ENCODE results near the gene MPND.

MPND gene

DNA sequence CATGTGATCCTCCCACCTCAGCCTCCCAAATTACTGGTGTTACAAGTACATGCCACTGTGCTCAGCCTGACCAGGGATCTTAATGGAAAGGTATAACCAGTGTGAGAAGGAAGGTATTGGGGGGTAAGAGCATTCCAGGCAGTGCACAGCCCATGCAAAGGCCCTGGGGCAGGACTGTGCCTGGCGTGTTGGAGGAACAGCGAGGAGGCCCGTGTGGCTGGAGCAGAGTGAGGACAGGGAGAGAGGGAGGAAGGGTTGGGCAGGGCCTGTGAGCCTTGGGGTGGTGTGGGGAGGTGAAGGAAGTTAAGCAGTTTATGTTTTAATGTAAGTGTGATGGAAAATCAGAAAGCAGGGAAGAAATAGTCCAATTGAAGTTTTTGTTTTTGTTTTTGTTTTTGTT lies 42.8 kb upstream of the MPND start:
- no peak for DNase-seq (ENCODE audit: low read depth)
- TF ChIP-seq, protein P1, sequence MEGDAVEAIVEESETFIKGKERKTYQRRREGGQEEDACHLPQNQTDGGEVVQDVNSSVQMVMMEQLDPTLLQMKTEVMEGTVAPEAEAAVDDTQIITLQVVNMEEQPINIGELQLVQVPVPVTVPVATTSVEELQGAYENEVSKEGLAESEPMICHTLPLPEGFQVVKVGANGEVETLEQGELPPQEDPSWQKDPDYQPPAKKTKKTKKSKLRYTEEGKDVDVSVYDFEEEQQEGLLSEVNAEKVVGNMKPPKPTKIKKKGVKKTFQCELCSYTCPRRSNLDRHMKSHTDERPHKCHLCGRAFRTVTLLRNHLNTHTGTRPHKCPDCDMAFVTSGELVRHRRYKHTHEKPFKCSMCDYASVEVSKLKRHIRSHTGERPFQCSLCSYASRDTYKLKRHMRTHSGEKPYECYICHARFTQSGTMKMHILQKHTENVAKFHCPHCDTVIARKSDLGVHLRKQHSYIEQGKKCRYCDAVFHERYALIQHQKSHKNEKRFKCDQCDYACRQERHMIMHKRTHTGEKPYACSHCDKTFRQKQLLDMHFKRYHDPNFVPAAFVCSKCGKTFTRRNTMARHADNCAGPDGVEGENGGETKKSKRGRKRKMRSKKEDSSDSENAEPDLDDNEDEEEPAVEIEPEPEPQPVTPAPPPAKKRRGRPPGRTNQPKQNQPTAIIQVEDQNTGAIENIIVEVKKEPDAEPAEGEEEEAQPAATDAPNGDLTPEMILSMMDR (IDR thresholded peaks at IDR 0.05; ENCODE audit: insufficient read depth, low read depth, low read length, missing control alignments), result no peak
- H3K4me3 ChIP-seq (ENCODE audit: low read length), result no peak overlapping the region

- no peak for DNase-seq (ENCODE audit: low read depth)
- TF ChIP-seq, protein P1 (IDR thresholded peaks at IDR 0.05; ENCODE audit: insufficient read depth, low read depth, low read length, missing control alignments), result no peak
- no peak overlapping the region for H3K4me3 ChIP-seq (ENCODE audit: low read length)
These were observed 41.6 kb upstream of the MPND start for GRCh38 chr19:4301590-4302242.

DNA sequence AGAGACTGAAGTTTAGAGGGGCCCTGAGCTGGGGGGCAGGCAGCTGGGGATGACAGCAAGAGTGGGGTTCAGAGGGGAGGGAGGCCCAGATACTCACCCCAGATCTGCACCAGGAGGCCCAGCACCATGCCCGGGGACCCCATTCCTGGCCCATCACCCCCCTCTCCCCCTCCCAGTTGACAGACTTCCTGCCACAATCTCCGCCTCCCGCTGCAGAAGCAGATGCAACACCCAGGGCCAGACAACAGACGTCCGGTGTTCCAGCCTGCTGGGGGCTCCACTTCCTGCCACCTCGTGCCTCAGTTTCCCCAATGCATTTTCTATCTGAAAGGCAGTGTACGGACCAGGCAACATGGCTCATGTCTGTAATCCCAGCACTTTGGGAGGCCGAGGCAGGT lies 41.1 kb upstream of the MPND start, which contains the start of gene TMIGD2:
TMIGD2 (minus strand) TSS at position 147 of the 398 bp plus-strand sequence; CDS start at position 143, 4 bp downstream.
- TF ChIP-seq, protein P1 (IDR thresholded peaks at IDR 0.05; ENCODE audit: insufficient read depth, low read depth, low read length, missing control alignments), result no peak
- no peak within 1 kb of the TSS for H3K4me3 ChIP-seq (ENCODE audit: low read length)
- no peak for DNase-seq (ENCODE audit: low read depth)

GRCh38 chr19:4303819-4304537 lies 39.4 kb upstream of the MPND start:
- H3K4me3 ChIP-seq (ENCODE audit: low read length), result no peak overlapping the region
- TF ChIP-seq, protein P1 (IDR thresholded peaks at IDR 0.05; ENCODE audit: insufficient read depth, low read depth, low read length, missing control alignments), result no peak
- DNase-seq (ENCODE audit: low read depth), result no peak

GRCh38 chr19:4304538-4305256 lies 38.7 kb upstream of the MPND start, which contains the start of gene FSD1:
FSD1 (plus strand) TSS chr19:4304598; CDS start chr19:4304747, 149 bp downstream.
- H3K4me3 ChIP-seq (ENCODE audit: low read length), result no peak within 1 kb of the TSS
- DNase-seq (ENCODE audit: low read depth), result no peak
- TF ChIP-seq, protein P1 (IDR thresholded peaks at IDR 0.05; ENCODE audit: insufficient read depth, low read depth, low read length, missing control alignments), result no peak

DNA sequence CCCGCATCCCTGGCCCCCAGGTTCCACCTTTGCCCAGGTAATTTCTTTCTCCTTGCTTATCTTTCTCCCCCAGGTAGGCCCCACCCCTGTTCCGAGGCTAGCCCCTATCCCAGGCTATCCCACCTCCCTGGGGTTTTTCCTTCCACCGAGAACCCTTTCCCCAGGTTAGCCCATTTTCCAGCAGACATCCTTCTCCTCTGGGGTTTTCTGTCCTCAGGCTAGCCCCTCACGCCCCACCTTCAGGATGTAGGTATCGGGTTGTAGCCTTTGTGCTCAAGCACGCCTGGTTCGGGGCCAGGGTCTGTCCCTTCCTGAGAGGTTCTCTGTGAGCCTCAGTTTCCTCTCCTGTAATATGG lies 38.1 kb upstream of the MPND start:
- TF ChIP-seq, protein P1 (IDR thresholded peaks at IDR 0.05; ENCODE audit: insufficient read depth, low read depth, low read length, missing control alignments), result no peak
- DNase-seq (ENCODE audit: low read depth), result no peak
- no peak overlapping the region for H3K4me3 ChIP-seq (ENCODE audit: low read length)
